Raji (cell line): ENCODE data around the gene ARNT2.

Source experiments
- POLR2A ChIP-seq: IDR thresholded peaks from 2 replicates; pipeline ENCODE4 v1.6.1; 2011; ENCODE audit warnings: low read depth, low read length, control low read depth; ENCODE audit not compliant: insufficient read depth

ARNT2 gene

GRCh38 chr15:80530737-80531365 is 126.7 kb downstream of the ARNT2 start:
- no peak for TF ChIP-seq POLR2A

GRCh38 chr15:80531388-80531787 is 127.2 kb downstream of the ARNT2 start:
- TF ChIP-seq POLR2A, result no peak

DNA sequence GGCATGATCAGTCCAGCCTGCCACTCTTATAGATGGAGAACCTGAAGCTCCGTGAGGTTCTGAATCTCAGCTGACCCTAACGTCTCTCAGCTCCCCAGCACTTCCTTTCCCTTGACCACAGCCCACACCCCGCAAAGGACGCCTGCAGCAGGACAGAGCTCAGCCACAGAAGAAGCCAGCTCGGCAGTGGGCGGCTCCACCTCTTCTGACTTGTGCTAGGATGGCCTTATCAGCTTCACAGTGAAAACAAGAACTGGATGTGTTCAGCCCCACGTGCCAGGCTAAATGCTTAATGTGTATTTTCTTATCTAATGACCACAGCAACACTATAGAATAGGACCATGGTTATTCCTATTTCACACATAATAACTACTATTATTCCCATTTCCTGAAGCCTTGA is 127.6 kb downstream of the ARNT2 start:
- TF ChIP-seq POLR2A, result no peak

DNA sequence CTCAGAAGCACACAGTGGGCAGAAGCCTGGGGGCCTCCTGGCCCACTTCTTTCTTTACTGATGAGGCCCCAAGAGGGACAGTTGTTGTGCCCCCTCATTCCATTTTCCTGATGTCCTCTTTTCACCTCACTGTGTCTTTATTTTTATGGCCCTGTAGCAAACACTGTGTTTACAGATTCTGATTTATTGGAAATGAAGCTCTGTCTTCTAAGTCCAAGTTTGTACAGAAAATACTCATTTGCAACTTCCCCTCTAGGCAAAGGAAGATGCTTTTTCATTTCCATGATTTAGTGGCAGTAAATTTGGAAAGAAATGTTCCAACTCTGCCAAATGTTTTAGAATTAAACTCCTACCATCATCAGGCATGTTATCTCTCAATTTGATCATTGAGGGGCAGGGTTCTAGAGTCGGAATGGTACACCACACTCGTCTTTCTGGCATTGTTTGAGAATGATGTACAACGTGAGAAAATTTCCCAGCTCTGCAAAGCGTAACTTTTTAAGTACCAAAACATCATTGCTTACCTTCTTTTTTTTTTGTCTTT is 129.7 kb downstream of the ARNT2 start:
- no peak for TF ChIP-seq POLR2A

GRCh38 chr15:80536231-80536630 is 132.0 kb downstream of the ARNT2 start:
- TF ChIP-seq POLR2A, result no peak

- TF ChIP-seq POLR2A, result no peak
Observed at GRCh38 chr15:80536716-80537115, 132.5 kb downstream of the ARNT2 start.

GRCh38 chr15:80545078-80545477 is 140.9 kb downstream of the ARNT2 start:
- no peak for TF ChIP-seq POLR2A

- no peak for TF ChIP-seq POLR2A
Observed at GRCh38 chr15:80547264-80547663, 143.1 kb downstream of the ARNT2 start.

GRCh38 chr15:80549191-80549590 is 145.0 kb downstream of the ARNT2 start:
- no peak for TF ChIP-seq POLR2A

DNA sequence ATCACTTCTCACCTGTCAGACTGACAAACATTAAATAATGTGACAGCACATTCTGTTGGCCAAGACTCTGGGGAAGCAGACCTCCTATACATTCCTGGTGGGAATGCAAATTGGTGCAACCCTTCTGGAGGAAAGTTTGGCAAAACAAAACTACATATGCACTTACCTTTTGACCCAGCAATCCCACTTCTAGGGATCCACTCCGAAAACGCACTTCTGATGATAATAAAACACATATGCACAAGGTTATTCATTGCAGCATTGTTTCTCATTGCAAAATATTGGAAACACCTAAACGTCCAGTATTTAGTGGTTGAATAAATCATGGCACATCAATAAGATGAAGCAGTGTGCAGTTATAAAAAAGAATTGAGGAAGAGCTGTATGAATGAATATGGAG is 145.5 kb downstream of the ARNT2 start:
- no peak for TF ChIP-seq POLR2A

GRCh38 chr15:80550219-80550907 is 146.2 kb downstream of the ARNT2 start:
- no peak for TF ChIP-seq POLR2A

DNA sequence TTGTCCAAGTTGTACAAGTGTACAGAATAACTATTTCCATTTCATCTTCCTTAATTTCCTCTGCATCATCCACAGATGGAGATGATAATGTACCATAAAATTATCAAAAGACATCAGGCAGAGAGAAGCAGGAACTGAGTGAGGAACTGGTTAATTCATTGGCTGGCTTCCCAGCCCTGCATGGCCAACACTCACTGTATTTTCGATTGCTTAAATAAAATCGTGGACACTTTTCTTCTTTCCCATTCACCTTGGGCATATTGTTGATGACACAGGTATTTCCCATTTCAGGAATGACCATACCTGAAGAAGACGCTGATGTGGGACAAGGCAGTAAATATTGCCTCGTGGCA is 146.7 kb downstream of the ARNT2 start:
- TF ChIP-seq POLR2A, result no peak

DNA sequence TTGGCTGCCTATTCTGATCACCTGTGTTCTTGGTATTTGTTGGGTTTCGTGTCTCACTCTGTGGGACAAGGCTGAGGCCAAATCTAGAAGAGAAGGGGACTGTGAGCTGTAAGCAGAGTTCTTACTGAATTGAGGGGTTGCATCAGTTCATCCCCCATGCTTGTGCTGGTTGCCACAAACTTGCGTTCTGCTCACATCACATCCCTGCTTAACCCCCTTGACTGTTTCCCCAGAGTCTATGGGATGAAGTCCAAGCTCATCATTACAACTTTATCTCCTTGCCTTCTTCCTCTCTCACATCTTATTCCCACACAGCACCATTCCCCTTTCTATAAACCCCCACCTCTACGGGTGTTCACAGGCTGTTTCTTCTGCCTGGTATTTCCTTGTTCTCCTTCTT is 147.2 kb downstream of the ARNT2 start:
- no peak for TF ChIP-seq POLR2A

DNA sequence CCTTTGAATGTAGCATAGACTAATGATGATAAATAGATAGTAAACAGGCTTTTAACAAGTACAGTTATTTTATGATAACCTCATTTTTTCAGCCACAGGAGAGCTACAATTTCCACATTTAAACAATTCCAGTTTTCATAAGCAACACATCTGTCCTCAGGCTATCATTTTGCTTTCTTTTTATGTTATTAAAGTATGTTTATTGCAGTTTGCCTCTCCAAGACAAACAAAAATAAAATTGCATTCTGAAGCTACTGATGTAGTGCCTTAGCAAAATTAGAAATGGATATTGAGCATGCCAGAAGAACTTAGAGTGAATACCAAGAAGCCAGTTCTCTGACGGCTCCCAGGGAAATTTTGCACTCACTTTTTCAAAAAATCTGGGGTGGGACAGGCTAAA is 150.4 kb downstream of the ARNT2 start:
- TF ChIP-seq POLR2A, result no peak

GRCh38 chr15:80556694-80557367 is 152.6 kb downstream of the ARNT2 start:
- TF ChIP-seq POLR2A, result no peak
